ENCODE data around the gene TMSB4X. TPM values are rescaled to one million over a fixed set of nuclear protein-coding genes. Genes with fewer than 3 reads are reported as not detected.

The TMSB4X gene
- total RNA-seq, 6 donors from 2014 or later, result 2,646 to 6,090 (median 4,792) TPM

DNA sequence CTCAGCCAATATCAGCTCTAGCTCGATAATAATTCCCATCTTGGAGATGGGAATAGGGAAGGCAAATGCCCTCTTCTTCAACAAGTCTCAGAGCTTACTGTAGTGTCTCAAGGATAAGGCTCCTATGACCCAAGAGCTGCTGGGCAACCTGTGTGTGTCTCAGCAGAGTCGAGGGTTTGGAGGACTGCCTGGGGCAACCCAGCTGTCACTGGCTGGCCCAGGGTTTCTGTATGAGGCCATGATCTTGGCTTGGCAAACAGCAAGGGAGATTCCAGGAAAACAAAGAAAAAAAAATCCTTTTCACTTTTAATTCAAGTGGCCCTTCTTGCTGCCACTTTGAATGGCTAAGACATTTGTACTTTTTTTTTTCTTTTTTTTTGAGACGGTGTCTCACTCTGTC is 34.4 kb downstream of the TMSB4X start:
- H3K36me3 ChIP-seq, result no peaks in the 10 kb centered on the region
- TF ChIP-seq, protein P1, sequence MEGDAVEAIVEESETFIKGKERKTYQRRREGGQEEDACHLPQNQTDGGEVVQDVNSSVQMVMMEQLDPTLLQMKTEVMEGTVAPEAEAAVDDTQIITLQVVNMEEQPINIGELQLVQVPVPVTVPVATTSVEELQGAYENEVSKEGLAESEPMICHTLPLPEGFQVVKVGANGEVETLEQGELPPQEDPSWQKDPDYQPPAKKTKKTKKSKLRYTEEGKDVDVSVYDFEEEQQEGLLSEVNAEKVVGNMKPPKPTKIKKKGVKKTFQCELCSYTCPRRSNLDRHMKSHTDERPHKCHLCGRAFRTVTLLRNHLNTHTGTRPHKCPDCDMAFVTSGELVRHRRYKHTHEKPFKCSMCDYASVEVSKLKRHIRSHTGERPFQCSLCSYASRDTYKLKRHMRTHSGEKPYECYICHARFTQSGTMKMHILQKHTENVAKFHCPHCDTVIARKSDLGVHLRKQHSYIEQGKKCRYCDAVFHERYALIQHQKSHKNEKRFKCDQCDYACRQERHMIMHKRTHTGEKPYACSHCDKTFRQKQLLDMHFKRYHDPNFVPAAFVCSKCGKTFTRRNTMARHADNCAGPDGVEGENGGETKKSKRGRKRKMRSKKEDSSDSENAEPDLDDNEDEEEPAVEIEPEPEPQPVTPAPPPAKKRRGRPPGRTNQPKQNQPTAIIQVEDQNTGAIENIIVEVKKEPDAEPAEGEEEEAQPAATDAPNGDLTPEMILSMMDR (IDR thresholded peaks at IDR 0.05), result no peak
- no peak for TF ChIP-seq POLR2AphosphoS5 (IDR thresholded peaks at IDR 0.05)
- TF ChIP-seq EP300 (IDR thresholded peaks at IDR 0.05), result peak in 1 of 4 donors; percentile 12
- H3K9me3 ChIP-seq, result no peaks in the 10 kb centered on the region
- H3K4me1 ChIP-seq, result peaks cover 4 to 28% (median 21%) of the 10 kb centered on the region in 4 donors
- no peak overlapping the region for H3K4me3 ChIP-seq
- H3K27me3 ChIP-seq, result no peaks in the 10 kb centered on the region
- DNase-seq (peak; percentile 8 to 84), ATAC-seq (ENCODE audit: low FRiP score in 2 of 2) (peak in 1 of 2 donors; percentile 83)
- 40 to 59% methylated on average over 3 of the region's 3 CpGs for WGBS, 2 donors
- no peak overlapping the region for H3K27ac ChIP-seq

DNA sequence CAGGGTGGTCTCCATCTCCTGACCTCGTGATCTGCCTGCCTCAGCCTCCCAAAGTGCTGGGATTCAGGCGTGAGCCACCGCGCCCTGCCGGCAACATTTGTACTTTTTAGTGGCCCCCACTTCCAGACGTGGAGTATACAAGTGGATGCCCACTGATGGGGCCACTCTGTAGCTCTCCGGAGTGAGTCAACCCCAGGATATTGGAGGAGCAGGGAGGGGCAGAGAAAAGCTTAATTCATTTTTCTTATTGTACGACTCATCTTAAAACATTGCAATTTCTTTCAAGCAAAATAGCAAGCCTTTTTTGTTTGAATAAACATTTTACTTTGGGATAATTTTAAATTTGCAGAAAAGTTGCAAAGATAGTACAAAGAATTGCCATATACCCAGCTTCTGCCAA is 34.9 kb downstream of the TMSB4X start:
- DNase-seq, result peak in 1 of 2 donors; percentile 13
- no peak for ATAC-seq (ENCODE audit: low FRiP score in 2 of 2)
- no peaks in the 10 kb centered on the region for H3K9me3 ChIP-seq
- H3K4me3 ChIP-seq, result no peak overlapping the region
- H3K36me3 ChIP-seq, result no peaks in the 10 kb centered on the region
- TF ChIP-seq EP300 (IDR thresholded peaks at IDR 0.05) (no peak), POLR2A (IDR thresholded peaks at IDR 0.05) (no peak), POLR2AphosphoS5 (IDR thresholded peaks at IDR 0.05) (no peak)
- TF ChIP-seq, protein P1 (IDR thresholded peaks at IDR 0.05), result no peak
- H3K27me3 ChIP-seq, result no peaks in the 10 kb centered on the region
- H3K4me1 ChIP-seq, result peaks cover 4 to 29% (median 24%) of the 10 kb centered on the region in 4 donors
- no peak overlapping the region for H3K27ac ChIP-seq
- WGBS, 2 donors, result 87 to 99% methylated on average over 6 to 8 of the region's 8 CpGs

DNA sequence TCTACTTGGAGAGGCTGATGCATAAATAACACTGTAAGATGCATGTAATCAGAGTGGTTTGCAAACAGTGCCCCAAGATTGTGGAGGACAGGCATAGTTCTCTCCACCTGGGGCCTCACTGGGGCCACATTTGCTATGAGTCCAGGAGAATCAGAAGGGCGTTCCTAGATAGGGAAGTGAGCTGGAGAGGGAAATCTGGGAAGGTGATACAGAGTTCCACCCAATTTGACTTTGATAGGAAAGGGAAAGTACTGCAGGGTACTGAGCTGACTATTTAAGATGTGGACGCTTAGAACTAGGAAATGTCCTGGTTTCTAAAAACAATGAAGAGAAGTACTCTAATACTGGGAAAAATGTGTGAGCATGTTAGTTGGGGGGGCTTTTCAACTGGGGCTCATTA is 35.6 kb downstream of the TMSB4X start:
- no peak for ATAC-seq (ENCODE audit: low FRiP score in 2 of 2)
- DNase-seq, result no peak
- WGBS, 2 donors, result 80 to 88% methylated on average over 2 of the region's 2 CpGs

DNA sequence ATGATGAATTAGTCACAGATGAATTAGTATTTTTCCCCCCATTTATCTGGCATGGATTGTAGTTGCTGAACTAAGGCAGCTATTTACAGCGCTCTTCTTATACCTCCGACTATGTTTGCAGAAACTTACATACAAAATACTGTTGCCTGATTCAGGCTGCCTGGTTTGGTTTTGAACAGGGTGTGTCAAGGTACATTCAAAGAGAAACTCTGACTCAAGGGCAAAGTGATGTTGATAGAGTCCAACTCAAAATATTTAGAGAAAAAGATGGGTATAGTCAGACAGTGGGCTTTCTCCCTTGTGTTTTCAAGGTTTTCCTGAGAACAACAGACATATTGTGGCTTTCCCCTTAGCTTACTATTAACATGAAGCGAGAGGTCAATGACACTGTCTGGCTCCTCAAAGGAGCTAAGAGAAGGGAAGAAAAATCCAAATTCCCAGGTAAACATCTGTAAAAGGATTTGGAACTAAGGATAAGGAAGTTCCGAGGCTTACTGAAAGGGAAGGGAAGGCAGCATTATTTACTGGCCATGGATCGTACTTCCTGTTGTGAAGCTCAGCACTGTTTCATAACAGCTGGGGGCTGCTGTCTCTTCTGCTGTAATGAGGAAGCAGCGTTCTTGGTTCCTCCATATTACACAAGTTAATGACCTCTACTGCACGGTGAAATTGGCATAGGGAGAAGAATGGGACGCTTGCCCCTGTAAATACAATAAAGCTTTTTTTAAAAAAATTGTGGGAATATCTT is 38.6 kb downstream of the TMSB4X start:
- Histone ChIP-seq H3K4me1 (peaks cover 0 to 18% (median 11%) of the 10 kb centered on the region in 4 donors), H3K27me3 (no peaks in the 10 kb centered on the region), H3K27ac (peak overlapping the region; percentile 40 to 77 (median 54)), H3K36me3 (no peaks in the 10 kb centered on the region), H3K4me3 (no peak overlapping the region), H3K9me3 (no peaks in the 10 kb centered on the region)
- ATAC-seq (ENCODE audit: low FRiP score in 2 of 2), result peak; percentile 71 to 83
- WGBS, 2 donors, result 26 to 46% methylated on average over 8 of the region's 8 CpGs
- TF ChIP-seq POLR2A (IDR thresholded peaks at IDR 0.05), result no peak
- peak in 1 of 2 donors; percentile 65 for TF ChIP-seq POLR2AphosphoS5 (IDR thresholded peaks at IDR 0.05)
- peak in 1 of 2 donors; percentile 77 for DNase-seq

More for the DNA sequence above, 35.6 kb downstream of the TMSB4X start:
- no peak for TF ChIP-seq POLR2AphosphoS5 (IDR thresholded peaks at IDR 0.05)
- no peak for TF ChIP-seq EP300 (IDR thresholded peaks at IDR 0.05)
- TF ChIP-seq, protein P1 (IDR thresholded peaks at IDR 0.05), result no peak
- TF ChIP-seq POLR2A (IDR thresholded peaks at IDR 0.05), result no peak
- H3K36me3 ChIP-seq, result no peaks in the 10 kb centered on the region
- H3K27me3 ChIP-seq, result no peaks in the 10 kb centered on the region
- no peaks in the 10 kb centered on the region for H3K9me3 ChIP-seq
- H3K4me3 ChIP-seq, result no peak overlapping the region
- no peak overlapping the region for H3K27ac ChIP-seq
- H3K4me1 ChIP-seq, result peaks cover 4 to 29% (median 25%) of the 10 kb centered on the region in 4 donors

DNA sequence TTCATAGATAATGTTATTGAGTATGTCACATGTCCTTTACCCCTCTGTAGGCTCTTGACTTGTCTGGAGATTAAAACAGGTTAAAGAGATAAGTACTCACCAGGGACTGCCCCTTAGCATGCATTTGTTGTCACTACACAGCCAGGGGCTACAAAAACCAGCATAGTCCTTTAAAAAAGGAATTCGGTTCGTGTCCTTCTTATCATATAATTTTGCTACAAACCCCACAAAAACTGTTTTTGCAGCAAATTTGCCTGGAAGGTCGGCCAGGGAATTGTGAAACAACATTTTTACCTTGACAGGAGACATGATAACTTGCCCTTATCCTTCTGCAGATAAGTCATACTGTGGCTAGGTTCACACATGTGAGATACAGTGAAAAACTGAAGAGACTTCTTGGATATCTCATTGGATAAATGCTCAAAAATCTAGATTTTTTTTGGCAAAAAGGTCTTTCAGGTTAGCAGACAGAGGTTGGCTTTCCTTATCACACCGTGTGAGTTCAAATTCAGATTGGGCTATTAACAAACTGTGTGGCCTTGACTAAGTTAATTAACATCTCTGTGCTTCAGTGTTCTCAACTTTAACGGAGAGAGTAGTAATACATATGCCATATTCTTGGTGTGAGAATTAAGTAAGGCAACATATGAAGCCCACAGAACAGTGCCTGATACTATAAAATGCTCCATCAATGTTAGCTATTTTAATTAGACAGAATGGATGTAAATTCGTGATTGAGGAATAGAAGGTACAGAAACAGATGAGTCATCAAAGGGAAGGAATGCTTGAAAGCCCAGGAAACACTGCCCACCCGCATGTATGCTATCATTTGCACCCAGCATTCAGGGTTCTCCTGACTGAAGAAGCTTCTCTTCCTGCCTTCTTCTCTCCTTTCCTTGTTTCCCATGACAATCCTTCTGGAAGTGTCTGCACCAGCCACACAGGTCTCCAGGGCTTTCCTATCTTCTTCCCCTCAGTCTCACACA is 39.5 kb downstream of the TMSB4X start:
- TF ChIP-seq, protein P1 (IDR thresholded peaks at IDR 0.05), result no peak
- no peak for TF ChIP-seq POLR2A (IDR thresholded peaks at IDR 0.05)
- no peak for TF ChIP-seq EP300 (IDR thresholded peaks at IDR 0.05)
- no peak for TF ChIP-seq POLR2AphosphoS5 (IDR thresholded peaks at IDR 0.05)
- no peak for ATAC-seq (ENCODE audit: low FRiP score in 2 of 2)
- H3K4me3 ChIP-seq, result no peak overlapping the region
- no peak for DNase-seq
- H3K27me3 ChIP-seq, result no peaks in the 10 kb centered on the region
- no peaks in the 10 kb centered on the region for H3K9me3 ChIP-seq
- H3K4me1 ChIP-seq, result peaks cover 0 to 17% (median 7%) of the 10 kb centered on the region in 4 donors
- peak overlapping the region in 3 of 4 donors; percentile 52 to 77 (median 57) for H3K27ac ChIP-seq
- no peaks in the 10 kb centered on the region for H3K36me3 ChIP-seq
- WGBS, 2 donors, result 61 to 84% methylated on average over 7 of the region's 7 CpGs
